Measurements from ENCODE around the gene MCTP1.

Gene MCTP1

GRCh38 chr5:94694671-94695070 is 590.2 kb downstream of the MCTP1 start:
- no peak for DNase-seq (ENCODE audit: low spot score)

- no peak for DNase-seq (ENCODE audit: low spot score)
Measured at GRCh38 chr5:94693845-94694370, 591.0 kb downstream of the MCTP1 start.

GRCh38 chr5:94693043-94693822 is 591.7 kb downstream of the MCTP1 start:
- DNase-seq (ENCODE audit: low spot score): no peak

GRCh38 chr5:94692581-94692980 is 592.3 kb downstream of the MCTP1 start:
- no peak for DNase-seq (ENCODE audit: low spot score)

GRCh38 chr5:94691949-94692348 is 592.9 kb downstream of the MCTP1 start:
- DNase-seq (ENCODE audit: low spot score): no peak

- no peak for DNase-seq (ENCODE audit: low spot score)
Measured at GRCh38 chr5:94691291-94691690, 593.6 kb downstream of the MCTP1 start.

GRCh38 chr5:94690778-94691177 is 594.1 kb downstream of the MCTP1 start:
- DNase-seq (ENCODE audit: low spot score): no peak

- no peak for DNase-seq (ENCODE audit: low spot score)
Measured at GRCh38 chr5:94689908-94690307, 595.0 kb downstream of the MCTP1 start.

GRCh38 chr5:94682814-94683520 is 601.9 kb downstream of the MCTP1 start:
- no peak for DNase-seq (ENCODE audit: low spot score)

GRCh38 chr5:94675965-94676618 is 608.8 kb downstream of the MCTP1 start:
- no peak for DNase-seq (ENCODE audit: low spot score)

- no peak for DNase-seq (ENCODE audit: low spot score)
Measured at GRCh38 chr5:94674490-94675382, 610.2 kb downstream of the MCTP1 start.

GRCh38 chr5:94672746-94673145 is 612.1 kb downstream of the MCTP1 start:
- DNase-seq (ENCODE audit: low spot score): no peak

GRCh38 chr5:94670726-94671125 is 614.2 kb downstream of the MCTP1 start:
- DNase-seq (ENCODE audit: low spot score): no peak

- no peak for DNase-seq (ENCODE audit: low spot score)
Measured at GRCh38 chr5:94667937-94668336, 617.0 kb downstream of the MCTP1 start.

- DNase-seq (ENCODE audit: low spot score): no peak
Measured at GRCh38 chr5:94661086-94661485, 623.8 kb downstream of the MCTP1 start.

GRCh38 chr5:94660506-94660905 is 624.4 kb downstream of the MCTP1 start:
- DNase-seq (ENCODE audit: low spot score): no peak

- no peak for DNase-seq (ENCODE audit: low spot score)
Measured at GRCh38 chr5:94658272-94658671, 626.6 kb downstream of the MCTP1 start.
